Stimulated activated CD4-positive, alpha-beta T cell treated with anti-CD3 and anti-CD28 coated beads, Interleukin-15, amount 100 ng/mL, for 24 hours (primary cell): Measurements from ENCODE around the gene HTT-AS.

ENCODE experiments used
- DNase-seq: peaks from one replicate; pipeline ENCODE4 v3.0.0-alpha.2; 2020

HTT-AS gene

GRCh38 chr4:3029464-3029863, 44.9 kb downstream of the HTT-AS start:
- DNase-seq = no peak

GRCh38 chr4:3026540-3026939, 47.8 kb downstream of the HTT-AS start:
- DNase-seq = no peak

- no peak for DNase-seq
These were observed 48.5 kb downstream of the HTT-AS start for GRCh38 chr4:3025881-3026280.

GRCh38 chr4:3022651-3023050, 51.7 kb downstream of the HTT-AS start:
- no peak for DNase-seq

GRCh38 chr4:3022112-3022511, 52.2 kb downstream of the HTT-AS start:
- no peak for DNase-seq

GRCh38 chr4:3021627-3022026, 52.7 kb downstream of the HTT-AS start:
- DNase-seq = no peak

- no peak for DNase-seq
These were observed 53.2 kb downstream of the HTT-AS start for GRCh38 chr4:3021127-3021526.

GRCh38 chr4:3019145-3019846, 55.0 kb downstream of the HTT-AS start:
- no peak for DNase-seq

- no peak for DNase-seq
These were observed 56.8 kb downstream of the HTT-AS start for GRCh38 chr4:3017504-3017903.

- DNase-seq = no peak
These were observed 57.4 kb downstream of the HTT-AS start for GRCh38 chr4:3016961-3017360.

- DNase-seq = peak; percentile 37
These were observed 60.4 kb downstream of the HTT-AS start for GRCh38 chr4:3013839-3014350.
